ENCODE results near the gene PHETA2. TPM values are rescaled to one million over a fixed set of nuclear protein-coding genes. Genes with fewer than 3 reads are reported as not detected.

Gene PHETA2
- not detected in 2 replicates for total RNA-seq (2014; rRNA removed; shearing (Covaris generic); ENCODE audit: low replicate concordance)

DNA sequence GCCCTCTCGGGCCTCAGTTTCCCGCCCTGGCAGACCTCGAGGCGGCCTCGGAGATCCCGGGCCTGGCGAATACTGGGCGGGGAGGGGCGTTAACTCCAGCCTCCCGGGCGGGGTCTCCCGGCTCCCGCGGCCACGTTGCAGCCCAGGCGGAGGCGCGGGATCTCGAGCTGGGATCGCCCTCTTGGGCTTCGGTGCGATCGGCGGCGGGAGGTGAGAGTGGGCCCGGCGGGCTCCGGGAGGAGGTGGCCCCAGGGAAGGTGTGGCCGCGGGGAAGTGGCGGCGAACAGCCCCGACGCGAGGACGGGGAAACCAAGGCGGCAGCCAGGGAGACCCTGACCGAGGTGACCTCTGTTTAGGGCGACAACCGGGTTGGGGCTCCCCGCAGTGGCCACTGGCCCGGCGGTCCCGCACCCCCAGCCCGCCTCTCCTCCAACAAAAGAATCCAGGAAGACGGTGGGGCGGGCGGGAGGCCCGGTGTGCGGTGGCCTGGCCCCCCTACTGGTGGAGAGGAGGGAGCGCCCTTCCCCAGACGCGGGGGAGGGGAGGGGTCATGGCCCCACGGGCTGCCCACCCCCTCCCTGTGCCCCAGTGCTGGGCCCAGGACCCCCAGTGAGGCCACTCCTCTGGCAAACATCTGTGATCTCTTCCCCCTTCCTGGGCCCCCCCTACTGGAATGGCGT lies at the start of gene PHETA2:
Gene PHETA2 (plus strand): TSS at position 117 of the 680 bp plus-strand sequence. CDS start 3,046 bp downstream, outside the sequence.
- in situ Hi-C loops (cut with HindIII; ENCODE audit: low pct_unique_long_range_greater_than_20kb, low sequenced_read_pairs): no loop called here
- no peak for DNase-seq (ENCODE audit: low read depth)

- no peak for DNase-seq (ENCODE audit: low read depth)
- in situ Hi-C loops (cut with HindIII; ENCODE audit: low pct_unique_long_range_greater_than_20kb, low sequenced_read_pairs): no loop called here
Observed at GRCh38 chr22:42025421-42025820, 48.6 kb upstream of the PHETA2 start.

- in situ Hi-C loops (cut with HindIII; ENCODE audit: low pct_unique_long_range_greater_than_20kb, low sequenced_read_pairs): no loop called here
- DNase-seq (ENCODE audit: low read depth): no peak
Observed at GRCh38 chr22:42026705-42027104, 47.3 kb upstream of the PHETA2 start.

DNA sequence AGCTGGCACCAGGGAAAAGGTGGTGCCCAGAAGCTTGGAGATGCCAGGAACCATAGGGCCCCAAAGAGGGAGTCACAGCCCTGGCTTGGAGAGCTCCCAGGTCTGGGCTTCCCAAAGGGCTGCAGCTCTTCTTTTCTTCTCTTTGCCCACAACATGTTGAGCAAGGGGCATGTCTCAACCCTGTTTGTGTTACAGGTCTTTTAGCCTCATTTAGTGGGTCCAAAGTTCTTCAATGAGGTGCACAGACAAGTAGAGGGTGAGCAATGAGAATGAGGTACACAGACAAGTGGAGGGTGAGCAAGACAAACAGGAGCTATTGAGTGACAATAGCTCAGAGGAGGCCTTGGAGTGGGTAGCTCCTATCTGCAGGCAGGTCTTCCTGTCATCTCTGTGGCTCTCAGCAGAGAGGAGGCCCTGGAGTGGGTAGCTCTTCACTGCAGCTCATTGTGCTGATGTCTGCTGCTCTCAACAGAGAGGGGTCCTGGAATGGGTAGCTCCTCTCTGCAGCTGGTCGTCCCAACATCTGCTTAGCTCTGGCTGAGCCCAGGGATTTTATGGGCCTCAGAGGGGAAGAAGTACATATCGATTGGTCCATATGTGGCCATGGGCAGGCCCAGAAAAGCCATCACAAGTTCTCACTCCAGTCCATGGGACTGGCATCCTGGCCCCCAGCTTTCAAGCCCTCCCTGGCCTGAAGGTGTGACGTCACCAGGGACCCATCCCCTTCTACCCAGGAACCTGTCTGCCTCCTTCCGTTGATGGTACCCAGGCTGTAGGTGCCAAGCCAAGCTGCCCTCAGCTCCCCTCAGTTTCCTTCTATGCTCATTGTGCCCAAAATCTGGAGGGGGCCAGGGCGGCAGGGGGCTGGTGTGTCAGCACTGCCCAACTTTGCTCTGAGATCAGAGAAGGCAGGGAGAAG lies 40.5 kb upstream of the PHETA2 start:
- in situ Hi-C loops (cut with HindIII; ENCODE audit: low pct_unique_long_range_greater_than_20kb, low sequenced_read_pairs): no loop called here
- DNase-seq (ENCODE audit: low read depth): no peak

- in situ Hi-C loops (cut with HindIII; ENCODE audit: low pct_unique_long_range_greater_than_20kb, low sequenced_read_pairs): no loop called here
- DNase-seq (ENCODE audit: low read depth): no peak
Observed at GRCh38 chr22:42035256-42035655, 38.8 kb upstream of the PHETA2 start.

DNA sequence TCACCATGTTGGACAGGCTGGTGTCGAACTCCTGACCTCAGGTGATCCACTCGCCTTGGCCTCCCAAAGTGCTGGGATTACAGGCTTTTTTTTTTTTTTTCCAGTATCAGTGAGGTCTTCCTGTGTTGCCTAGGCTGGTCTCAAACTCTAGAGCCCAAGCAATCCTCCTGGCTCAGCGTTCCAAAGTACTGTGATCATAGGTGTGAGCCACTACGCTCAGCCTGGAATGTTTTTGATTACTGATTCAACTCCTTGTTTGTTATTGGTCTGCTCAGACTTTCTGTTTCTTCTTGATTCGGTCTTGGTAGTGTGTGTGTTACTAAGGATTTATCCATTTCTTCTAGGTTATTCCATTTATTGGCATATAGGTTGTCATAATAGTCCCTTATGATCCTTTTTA lies 34.8 kb upstream of the PHETA2 start:
- no peak for DNase-seq (ENCODE audit: low read depth)
- in situ Hi-C loops (cut with HindIII; ENCODE audit: low pct_unique_long_range_greater_than_20kb, low sequenced_read_pairs): no loop called here

DNA sequence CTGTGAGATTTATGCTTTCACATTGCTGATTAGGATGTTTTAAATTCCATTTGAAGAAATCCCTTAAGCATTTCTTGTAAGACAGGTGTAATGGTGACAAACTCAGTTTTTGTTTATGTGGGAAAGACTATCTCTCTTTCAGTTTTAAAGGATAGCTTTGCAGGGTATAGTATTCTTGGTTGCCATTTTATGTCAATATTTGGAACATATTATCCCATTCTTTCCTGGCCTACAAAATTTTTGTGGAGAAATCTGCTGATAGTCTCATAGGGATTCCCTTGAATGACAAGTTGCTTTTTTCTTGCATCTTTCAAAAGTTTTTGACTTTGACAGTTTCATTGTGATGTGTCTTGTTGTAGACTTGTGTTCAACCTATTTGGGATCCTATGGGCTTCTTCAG lies 32.3 kb upstream of the PHETA2 start:
- in situ Hi-C loops (cut with HindIII; ENCODE audit: low pct_unique_long_range_greater_than_20kb, low sequenced_read_pairs): no loop called here
- DNase-seq (ENCODE audit: low read depth): no peak

- in situ Hi-C loops (cut with HindIII; ENCODE audit: low pct_unique_long_range_greater_than_20kb, low sequenced_read_pairs): no loop called here
Observed at GRCh38 chr22:42050641-42051180, 23.3 kb upstream of the PHETA2 start.

DNA sequence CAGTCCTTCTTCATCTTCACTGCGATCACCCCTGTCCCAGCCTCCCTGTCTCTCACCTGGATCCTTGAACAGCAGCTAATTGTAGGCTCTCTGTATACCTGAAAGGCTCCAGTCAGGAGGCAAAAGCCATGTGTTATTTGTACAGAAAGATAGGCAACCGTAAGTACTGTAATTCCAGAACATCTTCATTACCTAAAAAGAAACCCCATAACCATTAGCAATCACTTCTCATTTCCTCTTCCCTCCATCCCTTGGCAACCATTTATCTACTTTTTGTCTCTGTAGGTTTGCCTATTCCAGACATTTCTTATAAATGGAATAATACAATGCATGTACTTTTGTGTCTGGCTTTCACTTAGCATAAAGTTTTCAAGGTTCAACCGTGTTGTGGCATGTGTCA lies 21.3 kb upstream of the PHETA2 start:
- DNase-seq (ENCODE audit: low read depth): no peak
- in situ Hi-C loops (cut with HindIII; ENCODE audit: low pct_unique_long_range_greater_than_20kb, low sequenced_read_pairs): no loop called here

More at GRCh38 chr22:42050641-42051180, 23.3 kb upstream of the PHETA2 start:
- DNase-seq (ENCODE audit: low read depth): no peak

GRCh38 chr22:42056757-42057511 lies 17.1 kb upstream of the PHETA2 start:
- in situ Hi-C loops (cut with HindIII; ENCODE audit: low pct_unique_long_range_greater_than_20kb, low sequenced_read_pairs): no loop called here
- DNase-seq (ENCODE audit: low read depth): no peak

DNA sequence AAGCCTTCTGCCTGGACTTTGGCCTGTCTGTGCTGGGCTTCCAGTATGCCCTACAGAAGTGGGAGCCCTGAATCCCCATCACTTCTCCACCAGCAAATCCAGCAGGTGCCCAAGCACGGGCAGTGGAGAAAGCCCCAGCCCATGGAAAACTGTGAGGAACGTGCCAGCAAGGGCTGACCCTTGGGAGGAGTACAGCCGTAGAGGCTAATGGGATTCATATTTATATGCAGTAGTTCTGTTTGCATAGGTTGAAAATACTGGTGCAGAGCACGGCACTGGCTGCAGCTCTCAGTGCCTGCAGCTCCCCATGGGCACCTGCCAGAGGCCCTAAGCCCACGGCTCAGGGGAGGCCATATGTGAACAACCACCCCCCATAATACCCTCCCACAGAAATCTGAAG lies 13.6 kb upstream of the PHETA2 start:
- in situ Hi-C loops (cut with HindIII; ENCODE audit: low pct_unique_long_range_greater_than_20kb, low sequenced_read_pairs): no loop called here
- DNase-seq (ENCODE audit: low read depth): no peak

DNA sequence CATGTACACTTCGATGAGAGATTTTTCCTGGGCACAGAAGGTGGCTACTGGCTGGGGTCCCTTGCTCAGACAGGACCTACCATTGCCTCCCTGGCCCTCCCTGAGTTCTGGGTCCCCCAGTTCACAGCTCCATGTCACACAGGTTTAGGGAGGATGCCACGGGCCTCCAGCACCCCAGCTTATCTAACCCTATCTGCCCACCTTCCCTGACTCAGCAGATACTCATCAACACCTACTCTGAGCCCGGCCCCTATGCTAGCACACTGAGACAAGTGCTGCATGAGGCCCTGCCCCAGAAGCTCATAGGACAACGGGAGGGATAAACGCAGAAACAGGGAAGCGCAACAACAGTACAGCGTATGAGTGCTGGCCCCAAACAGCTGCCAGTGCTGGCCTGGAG lies 13.0 kb upstream of the PHETA2 start:
- no peak for DNase-seq (ENCODE audit: low read depth)
- in situ Hi-C loops (cut with HindIII; ENCODE audit: low pct_unique_long_range_greater_than_20kb, low sequenced_read_pairs): no loop called here

DNA sequence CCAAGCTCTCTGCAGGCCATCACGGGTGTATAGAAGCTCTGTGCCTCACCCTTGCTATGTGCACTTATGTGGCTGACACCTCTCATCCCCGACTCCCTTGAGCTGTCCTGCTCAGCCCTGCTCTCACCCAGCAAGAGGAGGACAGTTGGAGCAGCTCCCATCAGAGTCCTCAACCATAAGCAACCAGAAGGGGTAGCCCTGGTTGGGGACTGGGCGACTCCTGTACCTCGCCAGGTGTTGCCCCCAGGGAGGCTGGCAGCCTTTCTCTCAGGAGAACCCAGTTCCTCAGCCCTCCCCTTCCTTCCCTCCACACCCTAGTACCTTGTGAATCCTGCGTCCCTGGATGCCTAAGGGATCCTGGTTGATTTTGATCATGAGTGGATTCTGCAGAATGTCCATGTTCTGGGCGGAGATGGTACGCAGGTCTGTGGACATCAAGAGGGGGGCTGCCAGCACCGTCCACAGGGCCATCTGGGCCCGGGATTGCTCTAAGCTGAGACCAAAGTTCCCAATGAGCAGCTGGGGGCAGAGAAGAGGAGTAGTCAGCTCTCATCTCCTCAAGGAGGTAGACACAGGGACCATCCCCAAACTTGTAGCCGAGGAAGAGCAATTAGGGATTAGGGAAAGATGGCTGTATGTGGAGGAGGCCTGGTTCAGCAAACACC lies 11.4 kb upstream of the PHETA2 start:
- in situ Hi-C loops (cut with HindIII; ENCODE audit: low pct_unique_long_range_greater_than_20kb, low sequenced_read_pairs): no loop called here
- no peak for DNase-seq (ENCODE audit: low read depth)

GRCh38 chr22:42064629-42065028 lies 9.4 kb upstream of the PHETA2 start:
- no peak for DNase-seq (ENCODE audit: low read depth)
- in situ Hi-C loops (cut with HindIII; ENCODE audit: low pct_unique_long_range_greater_than_20kb, low sequenced_read_pairs): no loop called here

DNA sequence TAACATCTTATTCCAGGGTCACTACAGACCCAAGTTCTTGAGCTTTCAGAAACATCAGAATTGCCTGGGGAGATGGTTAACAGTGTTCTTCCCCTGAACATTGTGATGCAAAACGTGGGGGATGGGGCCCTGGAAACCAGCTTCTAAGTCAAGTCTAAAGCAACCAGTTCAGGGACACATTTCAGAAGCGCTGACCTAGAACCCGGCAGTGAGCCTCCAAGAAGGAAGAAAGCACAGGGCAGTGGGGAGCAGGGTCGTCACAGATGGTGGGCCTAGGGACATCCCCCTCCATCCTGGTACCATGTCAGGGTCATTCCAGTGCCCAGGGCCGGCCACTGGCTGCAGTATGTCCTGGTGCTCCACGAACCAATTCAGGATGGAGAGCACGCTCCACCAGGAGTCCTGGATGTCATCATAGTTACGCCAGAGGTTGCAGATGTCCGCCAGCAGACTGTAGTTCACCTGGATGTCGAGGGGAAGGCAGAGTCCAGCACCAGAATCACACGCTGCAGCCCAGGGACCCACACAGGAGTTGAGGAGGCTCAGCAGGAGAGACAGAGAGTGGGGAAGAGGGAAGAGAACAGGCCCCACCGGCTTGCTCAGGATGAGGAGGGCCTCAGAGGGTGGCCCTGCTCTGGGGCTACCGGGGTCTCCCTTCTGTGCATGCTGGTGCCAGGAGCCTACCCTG lies 8.5 kb upstream of the PHETA2 start:
- in situ Hi-C loops (cut with HindIII; ENCODE audit: low pct_unique_long_range_greater_than_20kb, low sequenced_read_pairs): no loop called here
- DNase-seq (ENCODE audit: low read depth): no peak

DNA sequence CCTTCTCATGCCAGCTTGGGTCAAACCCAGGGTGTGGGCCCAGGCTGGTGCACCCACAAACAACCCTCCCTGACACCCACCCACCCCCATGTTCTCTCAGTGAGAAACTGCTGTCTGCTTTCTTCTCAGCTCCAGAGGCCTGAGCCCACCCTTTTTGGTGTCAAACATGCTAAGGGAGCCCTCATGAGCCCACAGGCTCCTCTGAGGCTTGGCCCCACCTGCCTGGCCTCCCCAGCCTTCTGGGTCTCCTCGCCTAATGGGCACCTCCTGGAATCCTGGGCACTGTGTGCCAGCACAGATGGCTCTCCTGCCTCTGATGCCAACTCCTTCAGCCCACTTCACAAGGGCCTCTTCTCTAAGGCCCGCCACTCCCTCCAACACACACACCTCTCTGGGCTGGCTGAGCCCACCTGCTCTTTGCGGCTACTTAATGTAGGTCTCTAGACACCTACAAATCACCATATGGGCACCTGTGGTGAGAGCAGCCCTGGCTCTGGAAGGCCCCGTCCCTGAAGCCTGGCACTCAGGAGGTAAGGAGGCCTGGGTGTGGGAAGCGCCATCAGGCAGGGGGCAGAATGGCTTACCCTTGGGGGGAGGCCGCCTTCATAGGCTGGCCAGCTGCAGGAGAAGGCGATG lies 7.8 kb upstream of the PHETA2 start:
- no peak for DNase-seq (ENCODE audit: low read depth)
- in situ Hi-C loops (cut with HindIII; ENCODE audit: low pct_unique_long_range_greater_than_20kb, low sequenced_read_pairs): no loop called here

GRCh38 chr22:42066937-42067336 lies 7.1 kb upstream of the PHETA2 start:
- in situ Hi-C loops (cut with HindIII; ENCODE audit: low pct_unique_long_range_greater_than_20kb, low sequenced_read_pairs): no loop called here

More at GRCh38 chr22:42066937-42067336, 7.1 kb upstream of the PHETA2 start:
- no peak for DNase-seq (ENCODE audit: low read depth)
